Chondrocyte (in vitro differentiated cells): ENCODE measurements around the gene IL22RA2. TPM values are rescaled to one million over a fixed set of nuclear protein-coding genes. Genes with fewer than 3 reads are reported as not detected.

Source experiments
- DNase-seq: peaks from one replicate; pipeline ENCODE4 v3.0.0; 2021; ENCODE audit warnings: mixed read lengths, low spot score
- H3K27ac Mint-ChIP-seq: one replicate; pipeline ENCODE4 v1.8.0; 2021; ENCODE audit warnings: mild to moderate bottlenecking, moderate library complexity, mixed read lengths; ENCODE audit not compliant: unreplicated experiment
- H3K27me3 Mint-ChIP-seq: 2 replicates; pipeline ENCODE4 v1.8.0; 2021; ENCODE audit warnings: low read depth, mixed read lengths
- H3K36me3 Mint-ChIP-seq: 2 replicates; pipeline ENCODE4 v1.8.0; 2021; ENCODE audit warnings: low read depth, mixed read lengths
- H3K4me1 Mint-ChIP-seq: 2 replicates; pipeline ENCODE4 v1.8.0; 2021; ENCODE audit warnings: low read depth, mild to moderate bottlenecking, mixed read lengths
- H3K4me3 Mint-ChIP-seq: one replicate; pipeline ENCODE4 v1.8.0; 2021; ENCODE audit warnings: mild to moderate bottlenecking, moderate library complexity, mixed read lengths; ENCODE audit not compliant: unreplicated experiment
- H3K9me3 Mint-ChIP-seq: 2 replicates; pipeline ENCODE4 v1.8.0; 2021; ENCODE audit warnings: low read depth, mixed read lengths
- total RNA-seq: library from RNA; stranded (reverse); gene quantifications from 3 replicates; pipeline ENCODE4 v1.2.1, GENCODE V29; 2021
- TF ChIP-seq, protein P1 (sequence below): fragments of 200-600 bp; sonication (generic); IDR thresholded peaks from 2 replicates; pipeline ENCODE4 v1.5.0; 2021; ENCODE audit warnings: antibody characterized with exemption, mild to moderate bottlenecking, moderate library complexity

The IL22RA2 gene
- total RNA-seq, 1 donor from 2014 or later = not detected

- H3K27me3 Mint-ChIP-seq = peaks cover 8% of the 10 kb centered on the region
- no peaks in the 10 kb centered on the region for H3K36me3 Mint-ChIP-seq
- H3K4me1 Mint-ChIP-seq = no peaks in the 10 kb centered on the region
- no peak overlapping the region for H3K27ac Mint-ChIP-seq
- DNase-seq = no peak
- peaks cover 8% of the 10 kb centered on the region for H3K9me3 Mint-ChIP-seq
- no peak overlapping the region for H3K4me3 Mint-ChIP-seq
- TF ChIP-seq, protein P1, sequence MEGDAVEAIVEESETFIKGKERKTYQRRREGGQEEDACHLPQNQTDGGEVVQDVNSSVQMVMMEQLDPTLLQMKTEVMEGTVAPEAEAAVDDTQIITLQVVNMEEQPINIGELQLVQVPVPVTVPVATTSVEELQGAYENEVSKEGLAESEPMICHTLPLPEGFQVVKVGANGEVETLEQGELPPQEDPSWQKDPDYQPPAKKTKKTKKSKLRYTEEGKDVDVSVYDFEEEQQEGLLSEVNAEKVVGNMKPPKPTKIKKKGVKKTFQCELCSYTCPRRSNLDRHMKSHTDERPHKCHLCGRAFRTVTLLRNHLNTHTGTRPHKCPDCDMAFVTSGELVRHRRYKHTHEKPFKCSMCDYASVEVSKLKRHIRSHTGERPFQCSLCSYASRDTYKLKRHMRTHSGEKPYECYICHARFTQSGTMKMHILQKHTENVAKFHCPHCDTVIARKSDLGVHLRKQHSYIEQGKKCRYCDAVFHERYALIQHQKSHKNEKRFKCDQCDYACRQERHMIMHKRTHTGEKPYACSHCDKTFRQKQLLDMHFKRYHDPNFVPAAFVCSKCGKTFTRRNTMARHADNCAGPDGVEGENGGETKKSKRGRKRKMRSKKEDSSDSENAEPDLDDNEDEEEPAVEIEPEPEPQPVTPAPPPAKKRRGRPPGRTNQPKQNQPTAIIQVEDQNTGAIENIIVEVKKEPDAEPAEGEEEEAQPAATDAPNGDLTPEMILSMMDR = no peak
Measured at GRCh38 chr6:137126875-137127485, 46.5 kb downstream of the IL22RA2 start.

- TF ChIP-seq, protein P1 = no peak
- no peaks in the 10 kb centered on the region for H3K36me3 Mint-ChIP-seq
- H3K27me3 Mint-ChIP-seq = peaks cover 4% of the 10 kb centered on the region
- no peaks in the 10 kb centered on the region for H3K4me1 Mint-ChIP-seq
- H3K9me3 Mint-ChIP-seq = peaks cover 12% of the 10 kb centered on the region
- no peak overlapping the region for H3K4me3 Mint-ChIP-seq
- no peak overlapping the region for H3K27ac Mint-ChIP-seq
- DNase-seq = no peak
Measured at GRCh38 chr6:137123078-137123477, 50.4 kb downstream of the IL22RA2 start.

DNA sequence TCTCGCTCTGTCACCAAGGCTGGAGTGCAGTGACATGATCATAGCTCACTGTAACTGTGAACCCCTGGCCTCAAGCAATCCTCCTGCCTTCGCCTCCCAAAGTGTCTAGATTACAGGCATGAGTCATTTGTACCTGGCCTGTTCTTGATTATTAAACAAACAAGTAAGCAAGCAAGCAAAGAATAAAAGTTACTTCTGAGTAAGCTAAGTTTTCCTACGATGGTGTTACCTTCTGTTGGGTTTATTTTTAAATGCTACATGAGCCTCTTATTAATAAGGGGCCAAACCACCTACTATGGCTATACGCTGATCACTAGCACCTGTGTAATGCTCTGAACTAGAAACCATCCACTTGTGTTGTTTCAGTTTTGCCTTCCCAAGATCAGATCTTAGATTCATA is 50.8 kb downstream of the IL22RA2 start:
- no peak overlapping the region for H3K4me3 Mint-ChIP-seq
- no peaks in the 10 kb centered on the region for H3K36me3 Mint-ChIP-seq
- no peaks in the 10 kb centered on the region for H3K4me1 Mint-ChIP-seq
- H3K9me3 Mint-ChIP-seq = peaks cover 12% of the 10 kb centered on the region
- H3K27me3 Mint-ChIP-seq = peaks cover 4% of the 10 kb centered on the region
- TF ChIP-seq, protein P1 = no peak
- no peak overlapping the region for H3K27ac Mint-ChIP-seq
- DNase-seq = no peak

- Mint-ChIP-seq H3K9me3 (peaks cover 12% of the 10 kb centered on the region), H3K4me1 (no peaks in the 10 kb centered on the region), H3K27me3 (peaks cover 4% of the 10 kb centered on the region), H3K4me3 (no peak overlapping the region), H3K36me3 (no peaks in the 10 kb centered on the region), H3K27ac (no peak overlapping the region)
- DNase-seq = no peak
- TF ChIP-seq, protein P1 = no peak
Measured at GRCh38 chr6:137121401-137121997, 51.9 kb downstream of the IL22RA2 start.

DNA sequence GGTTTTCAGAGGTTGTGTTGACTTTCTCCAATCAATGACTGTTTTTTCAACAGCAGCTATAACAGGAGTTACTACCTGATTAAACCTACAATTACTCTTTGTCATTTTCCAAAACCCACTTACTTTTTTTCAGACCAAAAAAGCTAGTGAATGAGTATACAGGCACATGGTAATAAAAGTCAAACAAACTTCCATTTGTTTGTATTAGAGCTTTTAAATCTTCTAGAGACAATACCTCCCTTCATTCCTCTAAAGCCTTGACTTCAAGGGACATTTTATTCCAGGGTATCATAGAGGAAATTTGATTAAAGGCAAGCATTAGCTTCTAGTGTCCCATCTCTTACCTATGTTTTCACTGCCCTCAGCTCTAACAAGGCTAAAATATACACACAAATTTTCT is 52.7 kb downstream of the IL22RA2 start:
- H3K9me3 Mint-ChIP-seq = peaks cover 12% of the 10 kb centered on the region
- no peak overlapping the region for H3K4me3 Mint-ChIP-seq
- DNase-seq = no peak
- no peaks in the 10 kb centered on the region for H3K36me3 Mint-ChIP-seq
- TF ChIP-seq, protein P1 = no peak
- H3K27ac Mint-ChIP-seq = no peak overlapping the region
- H3K27me3 Mint-ChIP-seq = peaks cover 4% of the 10 kb centered on the region
- H3K4me1 Mint-ChIP-seq = no peaks in the 10 kb centered on the region
